ENCODE measurements around the gene TRPM2.

- TF ChIP-seq, protein P1, sequence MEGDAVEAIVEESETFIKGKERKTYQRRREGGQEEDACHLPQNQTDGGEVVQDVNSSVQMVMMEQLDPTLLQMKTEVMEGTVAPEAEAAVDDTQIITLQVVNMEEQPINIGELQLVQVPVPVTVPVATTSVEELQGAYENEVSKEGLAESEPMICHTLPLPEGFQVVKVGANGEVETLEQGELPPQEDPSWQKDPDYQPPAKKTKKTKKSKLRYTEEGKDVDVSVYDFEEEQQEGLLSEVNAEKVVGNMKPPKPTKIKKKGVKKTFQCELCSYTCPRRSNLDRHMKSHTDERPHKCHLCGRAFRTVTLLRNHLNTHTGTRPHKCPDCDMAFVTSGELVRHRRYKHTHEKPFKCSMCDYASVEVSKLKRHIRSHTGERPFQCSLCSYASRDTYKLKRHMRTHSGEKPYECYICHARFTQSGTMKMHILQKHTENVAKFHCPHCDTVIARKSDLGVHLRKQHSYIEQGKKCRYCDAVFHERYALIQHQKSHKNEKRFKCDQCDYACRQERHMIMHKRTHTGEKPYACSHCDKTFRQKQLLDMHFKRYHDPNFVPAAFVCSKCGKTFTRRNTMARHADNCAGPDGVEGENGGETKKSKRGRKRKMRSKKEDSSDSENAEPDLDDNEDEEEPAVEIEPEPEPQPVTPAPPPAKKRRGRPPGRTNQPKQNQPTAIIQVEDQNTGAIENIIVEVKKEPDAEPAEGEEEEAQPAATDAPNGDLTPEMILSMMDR (IDR thresholded peaks at IDR 0.05 in 2 of 3, conservative IDR thresholded peaks at IDR 0.05 in 1 of 3; ENCODE audit: borderline replicate concordance in 1 of 3, insufficient read depth in 1 of 3, low read depth in 2 of 3, low read length in 2 of 3): no peak
- TF ChIP-seq EZH2 (IDR thresholded peaks at IDR 0.05) (no peak), POLR2A (IDR thresholded peaks at IDR 0.05; ENCODE audit: borderline replicate concordance, extremely low read depth, insufficient read depth, insufficient read length) (no peak), POLR2AphosphoS5 (IDR thresholded peaks at IDR 0.05; ENCODE audit: low read depth, low read length) (no peak), ATF3 (IDR thresholded peaks at IDR 0.05) (no peak)
Observed at GRCh38 chr21:44313451-44313850, 40.0 kb upstream of the TRPM2 start.
